Activated naive CD8-positive, alpha-beta T cell treated with anti-CD3 and anti-CD28 coated beads, Interleukin-2, amount 50 U/mL, for 16 hours (primary cell): ENCODE data around the gene CNTN5.
"Not testable (repeated sequence)": the region's sequence is repeated elsewhere in the genome, so short reads cannot be mapped to it uniquely, and the experiment has no call there.

ENCODE experiments used
- DNase-seq: peaks from one replicate; pipeline ENCODE4 v3.0.0-alpha.2; 2020; ENCODE audit warnings: low read depth, low spot score

CNTN5 gene

DNA sequence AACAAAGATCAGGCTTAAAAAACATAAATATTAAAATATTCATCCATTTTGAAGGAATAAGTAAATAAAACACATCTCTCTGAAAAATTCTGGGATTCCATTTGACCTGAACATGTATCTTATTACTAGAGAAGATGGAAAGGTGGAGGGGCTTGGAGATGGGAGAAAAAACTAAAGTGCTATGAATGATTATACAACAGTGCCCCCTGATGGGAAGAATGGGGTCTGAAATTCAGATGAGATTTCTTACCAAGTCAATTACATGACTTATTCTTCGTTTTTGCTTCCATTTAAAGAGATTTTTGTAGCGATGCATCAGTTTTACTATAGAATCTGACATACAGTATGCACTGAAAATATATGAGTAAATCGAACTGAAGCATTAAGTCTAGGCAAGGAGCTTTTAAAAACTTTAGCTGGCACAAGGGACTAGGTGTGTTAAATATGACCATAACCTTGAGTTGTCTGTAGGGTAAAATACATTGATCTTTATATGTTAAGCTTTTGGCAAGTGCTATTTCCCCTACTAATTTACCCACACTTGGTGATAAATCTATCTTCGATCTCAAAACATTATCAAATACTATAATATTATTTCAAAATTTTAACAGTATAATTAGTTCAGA, 718.8 kb downstream of the CNTN5 start:
- no peak for DNase-seq

DNA sequence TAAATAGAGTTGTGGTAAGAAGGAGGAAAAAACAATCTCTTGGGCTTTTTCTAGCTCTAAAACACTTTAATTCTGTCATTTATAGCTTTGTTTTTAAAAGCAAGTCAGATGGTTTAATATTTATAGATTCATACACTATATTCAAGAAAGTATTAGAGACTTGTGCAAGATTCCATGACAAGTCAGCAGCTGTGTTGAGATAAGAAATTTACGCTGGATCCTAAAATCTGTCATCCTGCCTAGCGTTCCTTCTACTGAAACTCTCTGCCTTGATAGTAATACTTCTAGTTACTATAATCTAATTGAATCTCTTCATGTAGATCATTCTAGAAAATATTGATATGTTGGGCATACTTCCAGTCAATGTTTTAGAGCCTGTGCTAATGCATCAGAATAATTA, 721.8 kb downstream of the CNTN5 start:
- DNase-seq, result no peak

DNA sequence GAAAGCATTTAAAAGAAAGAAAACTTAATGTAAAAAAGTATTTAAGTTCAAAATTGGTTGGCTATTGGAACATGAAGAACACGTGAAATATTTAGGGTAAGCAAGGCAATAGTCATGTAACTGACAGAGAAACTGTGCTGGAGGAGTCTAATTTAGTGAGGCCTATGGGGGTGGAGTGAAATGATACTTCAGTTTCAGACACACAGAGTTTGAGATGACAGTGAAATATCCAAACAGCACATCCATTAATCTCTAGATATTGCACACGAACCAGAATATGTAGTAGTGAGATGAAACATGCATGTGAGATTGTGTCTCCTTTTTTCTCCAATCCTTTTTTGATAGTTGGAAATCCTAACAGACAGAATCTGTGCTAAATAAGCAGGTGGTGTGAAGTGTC, 739.0 kb downstream of the CNTN5 start:
- DNase-seq, result no peak

DNA sequence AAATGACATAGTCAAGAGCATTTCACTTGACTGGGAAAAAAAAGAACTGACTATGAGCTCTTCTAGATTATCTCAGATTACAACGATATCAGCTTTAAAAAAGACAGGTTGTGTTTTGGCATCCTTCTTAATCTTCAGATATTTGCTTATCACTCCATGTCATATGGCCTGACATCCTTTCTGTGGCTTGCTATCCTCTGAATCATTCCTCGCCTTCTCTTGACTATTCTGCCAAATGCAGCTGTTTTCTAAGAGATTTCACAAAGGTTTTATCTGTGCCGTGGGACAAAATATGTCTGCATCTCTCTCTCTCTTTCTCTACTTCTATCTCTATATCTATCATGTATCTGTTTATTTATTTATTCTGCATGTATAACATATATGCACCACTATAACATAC, 746.1 kb downstream of the CNTN5 start:
- no peak for DNase-seq

DNA sequence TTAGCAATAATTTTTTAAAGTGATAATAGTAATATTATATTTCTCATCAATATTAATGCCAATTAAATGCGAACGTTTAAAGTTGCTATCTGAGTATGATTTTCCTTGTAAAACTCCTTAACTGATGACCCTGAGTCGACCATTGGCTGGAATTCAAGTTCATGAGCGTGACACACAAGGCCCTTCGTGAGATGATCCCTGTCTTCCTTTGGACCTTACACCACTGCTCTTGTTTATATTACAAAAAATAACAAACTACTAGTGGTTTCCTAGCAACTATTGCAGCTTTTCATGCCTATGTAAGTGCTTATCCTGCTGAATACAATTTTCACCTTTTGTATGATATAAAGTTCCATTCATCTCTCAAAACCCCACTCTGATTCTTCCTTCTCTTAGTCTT, 752.9 kb downstream of the CNTN5 start:
- DNase-seq, result no peak

DNA sequence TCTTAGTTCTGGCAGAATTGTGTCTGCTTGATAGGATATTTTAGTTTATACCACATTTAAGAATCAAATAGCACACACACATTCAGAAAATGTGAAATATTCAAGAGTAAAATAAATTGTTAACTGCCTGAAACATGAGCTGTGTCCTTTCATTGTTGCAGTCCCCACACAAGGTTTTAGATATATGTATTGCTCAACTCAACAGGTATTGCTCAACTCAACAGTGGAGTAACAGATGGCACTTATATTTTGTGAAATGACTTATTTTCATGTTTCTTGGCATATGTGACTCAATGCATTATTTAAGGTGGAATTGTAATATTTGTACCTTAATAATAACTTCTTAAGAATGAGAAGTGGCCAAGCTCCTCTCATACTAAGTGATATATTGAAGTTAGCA, 760.3 kb downstream of the CNTN5 start:
- no peak for DNase-seq

DNA sequence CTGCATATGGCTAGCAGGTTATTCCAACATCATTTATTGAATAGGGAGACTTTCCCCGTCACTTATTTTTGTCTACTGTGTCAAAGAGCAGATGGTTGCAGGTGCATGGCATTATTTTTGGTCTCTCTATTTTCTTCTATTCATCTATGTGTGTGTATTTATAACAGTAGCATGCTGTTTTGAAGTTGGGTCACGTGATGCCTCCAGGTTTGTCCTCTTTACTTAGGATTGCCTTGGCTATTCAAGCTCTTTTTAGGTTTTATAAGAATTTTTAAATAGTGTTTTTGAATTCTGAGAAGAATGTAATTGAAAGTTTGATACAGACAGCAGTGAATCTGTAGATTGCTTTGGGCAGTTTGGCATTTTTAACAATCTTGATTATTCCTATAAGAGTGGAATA, 770.6 kb downstream of the CNTN5 start:
- no peak for DNase-seq

DNA sequence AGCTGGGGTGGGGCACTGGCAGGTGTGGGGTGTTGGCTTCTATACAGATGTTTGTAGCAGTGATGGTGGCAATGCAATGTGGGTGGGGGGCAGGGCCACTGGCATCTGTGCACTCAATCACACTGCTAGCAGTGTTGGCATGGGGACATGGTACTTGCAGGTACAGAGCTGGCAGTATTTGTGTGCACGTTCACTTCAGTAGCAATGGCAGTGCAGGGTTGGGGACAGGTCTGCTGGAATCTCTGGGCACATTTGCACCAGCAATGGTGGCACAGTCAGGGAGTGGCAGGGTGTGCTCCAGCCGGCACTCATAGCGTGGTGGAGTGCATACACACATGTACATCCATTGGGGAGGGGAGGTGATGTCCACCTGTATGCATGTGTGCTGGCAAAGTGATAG, 775.2 kb downstream of the CNTN5 start:
- DNase-seq, result no peak

DNA sequence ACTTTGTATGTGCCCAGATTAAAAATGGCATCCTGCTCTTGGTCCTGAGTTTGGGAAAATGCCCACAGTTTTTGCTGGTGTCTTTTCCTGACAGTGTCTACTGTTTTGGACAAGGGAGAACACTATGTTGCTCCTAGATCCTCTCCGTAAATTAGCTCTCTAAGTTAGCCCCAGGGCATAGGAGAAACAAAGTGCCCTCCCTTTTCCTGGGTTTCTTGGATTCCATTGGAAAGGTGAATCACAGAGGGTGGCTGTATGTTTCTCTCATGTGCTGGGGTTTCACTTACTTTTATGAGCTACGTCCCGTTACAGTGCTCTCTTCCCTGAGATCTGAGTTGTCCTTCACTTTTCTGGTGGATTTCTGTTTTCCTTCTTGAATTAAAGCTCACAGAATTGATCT, 782.8 kb downstream of the CNTN5 start:
- no peak for DNase-seq

DNA sequence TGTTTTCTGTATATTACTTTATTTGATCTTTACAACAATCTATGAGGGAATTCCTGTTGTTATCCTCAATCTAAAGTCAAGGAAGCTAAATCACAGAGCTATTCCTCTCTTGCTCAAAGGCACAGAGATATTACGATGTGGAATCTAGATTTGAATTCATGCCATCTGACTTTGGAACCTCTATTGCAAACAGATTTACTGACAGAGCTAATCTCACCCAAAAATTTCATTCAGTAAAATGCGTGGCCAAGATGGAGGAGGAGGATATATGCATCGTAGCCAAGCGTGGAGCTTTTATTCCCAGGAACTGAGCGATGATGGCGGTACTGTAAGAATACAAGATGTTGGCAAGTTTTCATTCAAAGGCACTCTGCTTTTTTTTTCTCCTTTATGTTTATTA, 791.8 kb downstream of the CNTN5 start:
- DNase-seq, result no peak

DNA sequence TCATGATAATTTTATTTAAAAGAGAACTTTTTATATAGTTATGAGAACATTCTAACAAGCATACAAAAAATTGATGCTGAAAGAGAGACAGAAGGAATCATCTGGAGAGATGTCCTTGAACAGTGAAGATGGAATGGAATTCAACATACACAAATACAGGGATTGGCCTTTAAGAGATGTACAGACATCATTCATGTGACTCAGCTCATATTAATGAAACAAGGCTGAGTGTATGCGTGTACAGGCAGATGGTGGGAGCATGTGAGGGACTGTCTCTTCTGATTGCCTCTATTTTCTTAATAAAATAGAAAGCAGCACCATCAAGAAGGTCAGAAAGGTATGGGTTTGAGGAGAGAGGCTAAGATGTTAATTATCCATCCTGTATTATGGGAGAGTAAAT, 793.3 kb downstream of the CNTN5 start:
- DNase-seq, result no peak

DNA sequence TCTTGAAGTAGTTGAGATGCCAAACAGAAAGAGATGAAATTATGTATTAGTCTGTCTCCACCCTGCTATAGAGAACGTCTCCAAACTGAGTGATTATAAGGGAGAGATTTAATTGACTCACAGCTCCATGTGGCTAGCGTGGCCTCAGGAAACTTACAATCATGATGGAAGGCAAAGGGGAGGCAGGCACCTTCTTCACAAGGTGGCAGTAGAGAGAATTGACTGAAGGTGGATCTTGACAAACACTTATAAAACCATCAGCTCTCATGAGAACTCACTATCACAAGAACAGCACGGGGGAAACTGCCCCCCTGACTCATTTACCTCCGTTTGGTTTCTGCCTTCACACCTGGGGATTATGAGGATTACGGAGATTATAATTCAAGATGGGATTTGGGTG, 794.0 kb downstream of the CNTN5 start:
- DNase-seq, result no peak

DNA sequence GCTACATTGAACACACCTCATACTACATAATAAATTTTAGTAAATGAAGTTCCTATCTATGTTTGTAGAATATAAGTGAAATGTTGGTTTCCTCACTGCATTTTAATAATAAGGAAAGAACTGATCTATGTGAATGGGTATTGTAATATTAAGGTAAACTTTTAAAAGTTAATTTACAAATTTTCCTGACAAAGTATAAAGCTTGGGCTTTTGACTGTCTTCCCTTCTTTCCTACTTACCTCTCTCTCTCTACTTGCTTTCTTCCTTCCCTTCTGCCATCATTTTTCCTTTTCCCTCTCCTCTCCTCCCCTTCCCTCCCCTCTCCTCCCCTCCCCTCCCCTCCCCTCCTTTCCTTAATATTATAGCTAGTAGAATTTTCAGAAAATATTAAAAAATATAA, 798.2 kb downstream of the CNTN5 start:
- no peak for DNase-seq

DNA sequence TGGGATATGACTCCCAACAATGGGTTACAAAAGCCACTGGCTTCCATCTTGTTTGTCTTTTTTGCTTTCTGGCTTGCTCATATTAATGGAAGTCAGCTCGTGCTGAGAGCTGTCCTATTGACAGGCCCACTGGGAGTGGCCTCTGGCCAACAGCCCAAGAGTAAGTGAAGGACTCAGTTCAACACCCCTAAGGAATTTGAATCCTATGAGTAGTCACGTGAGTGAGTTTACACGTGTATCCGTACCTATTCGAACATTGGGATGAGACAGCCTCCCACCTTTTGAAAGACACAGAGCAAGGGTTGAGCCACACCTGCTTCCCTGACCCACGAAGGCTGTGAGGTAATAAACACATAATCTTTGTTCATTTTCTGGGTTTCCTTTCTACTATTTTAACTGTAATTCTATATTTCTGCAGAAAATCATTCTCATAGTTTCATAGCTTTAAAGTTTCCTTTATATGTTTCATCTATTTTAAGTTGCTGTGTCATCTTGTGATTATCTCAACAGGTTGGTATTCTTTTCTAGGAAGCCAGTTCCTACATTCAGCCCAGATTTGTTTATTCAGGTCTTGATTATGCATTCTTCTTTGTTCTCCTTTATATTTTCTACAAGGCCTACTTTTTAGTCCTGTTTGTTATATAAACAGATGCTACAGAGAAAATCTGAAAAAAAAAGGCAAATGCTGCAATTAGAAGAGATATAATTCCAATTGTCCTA, 802.3 kb downstream of the CNTN5 start:
- no peak for DNase-seq

DNA sequence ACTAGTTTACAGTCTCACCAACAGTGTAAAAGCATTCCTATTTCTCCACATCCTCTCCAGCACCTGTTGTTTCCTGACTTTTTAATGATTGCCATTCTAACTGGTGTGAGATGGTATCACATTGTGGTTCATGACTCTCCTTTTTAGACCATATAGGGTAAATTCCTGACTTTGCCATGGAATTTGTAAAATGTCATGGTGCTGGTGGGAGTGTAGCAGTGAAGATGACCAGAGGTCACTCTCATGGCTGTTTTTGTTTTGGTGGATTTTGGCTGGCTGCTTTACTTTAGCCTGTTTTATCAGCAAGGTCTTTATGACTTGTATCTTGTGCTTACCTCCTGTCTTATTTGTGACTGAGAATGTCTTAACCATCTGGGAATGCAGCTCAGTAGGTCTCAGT, 816.0 kb downstream of the CNTN5 start:
- not testable (repeated sequence) for DNase-seq

DNA sequence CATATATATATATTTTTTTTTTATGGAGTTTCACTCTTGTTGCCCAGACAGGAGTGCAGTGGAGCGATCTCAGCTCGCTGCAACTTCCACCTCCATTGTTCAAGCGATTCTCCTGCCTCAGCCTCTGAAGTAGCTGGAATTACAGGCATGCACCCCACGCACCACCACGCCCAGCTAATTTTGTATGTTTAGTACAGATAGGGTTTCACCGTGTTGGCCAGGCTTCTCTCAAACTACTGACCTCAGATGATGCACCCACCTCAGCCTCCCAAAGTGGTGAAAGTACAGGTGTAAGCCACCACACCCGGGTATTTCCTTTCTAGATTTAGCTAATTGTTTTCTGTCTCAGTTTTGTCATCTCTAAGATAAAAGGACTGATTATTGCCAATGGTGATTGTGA, 821.1 kb downstream of the CNTN5 start:
- DNase-seq, result no peak

DNA sequence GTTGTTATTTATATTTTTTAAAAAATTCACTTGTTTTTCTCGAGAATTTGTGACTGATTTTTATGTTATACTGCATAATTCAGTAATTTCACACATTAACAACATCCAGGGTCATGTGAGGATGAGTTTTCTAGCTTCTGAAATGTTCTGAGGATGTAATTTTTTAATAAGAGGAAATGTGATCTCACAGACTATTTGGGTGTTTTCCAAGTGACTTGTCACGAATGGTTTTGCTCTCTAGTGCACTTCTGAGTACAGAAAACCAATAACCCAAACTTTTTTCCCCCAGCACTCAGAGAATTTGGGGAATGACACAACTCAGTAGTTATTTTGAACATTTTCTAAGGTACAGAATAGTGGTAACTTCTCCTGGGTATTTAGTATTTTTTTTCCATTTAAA, 845.2 kb downstream of the CNTN5 start:
- DNase-seq, result no peak

DNA sequence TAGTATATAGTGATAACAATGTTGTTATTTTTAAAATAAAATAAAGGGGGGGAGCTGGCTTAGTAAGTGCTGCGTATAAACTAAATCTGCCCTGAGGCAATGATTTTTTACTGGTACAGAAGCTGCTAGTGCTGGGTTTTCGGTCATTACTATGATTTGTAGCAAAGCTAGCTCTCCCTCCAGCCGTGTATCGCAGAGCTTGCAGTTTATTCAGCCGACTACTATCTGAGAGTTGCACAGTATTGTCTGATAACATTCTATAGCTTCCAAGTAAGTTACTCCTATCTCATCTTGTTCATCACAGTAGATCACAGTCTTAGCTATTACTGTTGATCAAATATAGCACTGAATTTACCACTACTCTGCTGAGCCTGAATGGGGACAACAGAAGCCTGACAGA, 860.9 kb downstream of the CNTN5 start:
- DNase-seq, result no peak

DNA sequence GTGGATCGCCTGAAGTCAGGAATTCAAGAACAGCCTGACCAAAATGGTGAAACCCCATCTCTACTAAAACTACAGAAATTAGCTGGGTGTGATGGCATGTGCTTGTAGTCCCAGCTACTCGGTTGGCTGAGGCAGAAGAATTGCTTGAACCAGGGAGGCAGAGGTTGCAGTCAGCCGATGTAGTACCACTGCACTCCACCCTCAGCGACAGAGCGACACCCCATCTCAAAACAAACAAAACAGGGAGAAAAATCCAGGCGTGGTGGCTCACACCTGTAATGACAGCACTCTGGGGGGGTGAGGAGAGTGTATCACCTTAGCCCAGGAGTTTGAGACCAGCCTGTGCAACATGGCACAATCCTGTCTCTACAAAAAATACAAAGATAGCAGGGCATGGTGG, 864.0 kb downstream of the CNTN5 start:
- DNase-seq, result no peak

DNA sequence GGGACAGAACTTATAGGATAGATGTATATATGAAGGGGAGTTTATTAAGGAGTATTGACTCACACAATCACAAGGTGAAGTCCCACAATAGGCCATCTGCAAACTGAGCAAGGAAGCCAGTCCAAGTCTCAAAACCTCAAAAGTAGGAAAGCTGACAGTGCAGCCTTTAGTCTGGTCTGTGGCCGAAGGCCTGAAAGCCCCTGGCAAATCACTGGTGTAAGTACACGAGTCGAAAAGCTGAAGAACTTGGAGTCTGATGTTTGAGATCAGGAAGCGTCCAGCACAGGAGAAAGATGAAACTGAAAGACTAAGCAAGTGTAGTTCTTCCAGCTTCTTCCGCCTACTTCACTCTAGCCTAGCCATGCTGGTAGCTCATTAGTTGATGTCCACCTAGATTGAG, 866.7 kb downstream of the CNTN5 start:
- DNase-seq, result no peak

DNA sequence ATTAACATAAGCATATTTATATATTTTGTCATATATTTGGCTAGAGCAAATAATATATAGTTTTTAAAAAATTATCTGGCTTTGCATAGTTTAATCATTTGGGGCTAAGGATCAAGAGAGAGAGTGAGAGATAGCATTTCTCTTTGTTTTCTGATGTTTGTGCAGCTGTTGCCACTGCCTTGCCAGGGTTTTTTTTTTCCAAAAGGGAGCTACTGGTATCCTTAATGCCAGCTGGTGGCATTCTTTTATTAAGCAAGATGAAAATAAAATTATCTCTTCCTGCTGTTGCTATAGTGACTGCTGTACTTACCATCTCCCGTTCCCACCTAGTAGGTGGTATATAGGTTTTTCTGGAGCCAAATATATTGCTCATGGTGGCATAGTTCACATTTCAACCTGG, 873.1 kb downstream of the CNTN5 start:
- no peak for DNase-seq

DNA sequence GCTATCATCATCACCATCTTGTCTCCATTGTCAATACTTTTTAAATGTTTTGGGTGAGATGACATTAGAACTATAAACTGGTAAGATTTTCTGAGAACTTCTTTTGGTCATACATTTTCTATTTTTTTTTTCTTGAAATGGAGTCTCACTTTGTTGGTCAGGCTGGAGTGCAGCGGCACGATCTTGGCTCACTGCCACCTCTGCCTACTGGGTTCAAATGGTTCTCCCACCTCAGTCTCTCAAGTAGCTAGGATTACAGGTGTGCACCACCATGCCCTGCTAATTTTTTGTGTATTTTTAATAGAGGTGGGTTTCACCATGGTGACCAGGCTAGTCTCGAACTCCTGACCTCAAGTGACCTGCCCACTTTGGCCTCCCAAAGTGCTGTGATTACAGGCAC, 880.4 kb downstream of the CNTN5 start:
- no peak for DNase-seq

DNA sequence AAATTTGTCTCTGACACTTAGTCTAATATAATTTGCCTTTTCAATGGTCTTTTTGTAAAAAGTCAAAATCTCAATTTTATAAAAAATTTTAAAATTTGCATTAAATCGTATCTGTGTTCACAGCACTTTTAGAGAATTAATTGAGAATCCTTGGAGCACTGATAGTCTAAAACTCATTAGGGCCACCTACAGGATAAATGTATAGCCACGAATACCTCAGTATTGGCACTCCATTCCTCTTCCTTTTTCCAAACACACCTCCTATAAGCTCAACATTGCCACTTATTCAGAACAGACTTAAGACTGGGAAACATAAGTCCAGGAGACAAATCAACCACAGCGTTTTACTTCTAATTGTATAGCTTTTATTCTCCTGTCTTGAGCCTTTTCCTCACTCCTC, 890.4 kb downstream of the CNTN5 start:
- no peak for DNase-seq

DNA sequence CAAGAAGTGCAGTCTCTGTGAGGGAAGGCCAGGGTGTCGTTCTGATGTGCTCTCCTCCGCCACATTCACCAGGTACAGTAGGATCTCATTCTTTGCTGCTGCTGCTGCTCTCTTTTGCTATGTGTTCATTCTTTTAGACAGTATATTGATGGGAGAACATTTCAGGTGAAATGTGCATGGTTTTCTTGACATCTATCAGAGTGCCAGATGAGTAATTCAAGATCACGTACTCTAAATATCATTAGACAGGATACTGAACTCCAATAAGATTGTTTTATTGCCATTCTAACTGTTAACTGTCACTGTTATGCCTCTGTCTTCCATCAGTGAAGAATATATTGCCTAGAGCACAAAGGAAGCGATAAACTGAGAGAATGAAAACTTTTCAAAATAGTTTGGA, 895.3 kb downstream of the CNTN5 start:
- no peak for DNase-seq
